ENCODE results near the gene DTD1. TPM values are rescaled to one million over a fixed set of nuclear protein-coding genes. Genes with fewer than 3 reads are reported as not detected.

DTD1 gene
- total and polyA plus RNA-seq, 11 donors: 8.0 to 30.3 (median 15.6) TPM

GRCh38 chr20:18747090-18747489, 159.2 kb downstream of the DTD1 start:
- H3K4me1 ChIP-seq: no peaks in the 10 kb centered on the region
- no peak overlapping the region for H3K27ac ChIP-seq
- TF ChIP-seq POLR2A (IDR thresholded peaks at IDR 0.05): no peak
- TF ChIP-seq CTCF (IDR thresholded peaks at IDR 0.05): no peak
- no peaks in the 10 kb centered on the region for H3K9me3 ChIP-seq
- ATAC-seq (no peak), DNase-seq (no peak)
- WGBS, 4 donors: 76 to 98% (median 87%) methylated on average over 5 of the region's 5 CpGs
- intact Hi-C loops (cut with DNase I): no loop called here
- H3K36me3 ChIP-seq: peaks cover 0 to 18% (median 11%) of the 10 kb centered on the region in 9 donors
- H3K27me3 ChIP-seq: no peaks in the 10 kb centered on the region
- no peak overlapping the region for H3K4me3 ChIP-seq

DNA sequence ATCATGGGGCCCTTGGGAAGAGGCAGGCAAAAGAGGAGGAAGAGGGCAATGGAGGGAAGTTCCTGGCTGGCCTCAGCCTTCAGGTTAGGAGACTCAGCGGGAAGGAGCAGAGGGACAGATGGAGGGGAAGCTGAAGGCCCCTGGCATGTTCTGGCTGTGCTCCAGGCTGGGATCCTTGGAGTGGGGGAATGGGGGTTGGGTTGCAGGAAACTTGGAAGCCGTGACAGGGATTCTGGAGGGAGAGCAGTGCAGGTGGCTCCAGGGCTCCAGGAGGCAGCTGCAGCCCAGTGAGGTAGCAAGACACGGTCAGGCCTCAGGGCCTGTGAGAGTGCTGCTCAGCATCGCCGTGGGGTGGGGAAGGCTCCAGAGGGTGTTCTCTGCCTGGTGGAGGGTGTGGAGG, 161.1 kb downstream of the DTD1 start:
- TF ChIP-seq POLR2A (IDR thresholded peaks at IDR 0.05) (no peak), CTCF (IDR thresholded peaks at IDR 0.05) (no peak)

DNA sequence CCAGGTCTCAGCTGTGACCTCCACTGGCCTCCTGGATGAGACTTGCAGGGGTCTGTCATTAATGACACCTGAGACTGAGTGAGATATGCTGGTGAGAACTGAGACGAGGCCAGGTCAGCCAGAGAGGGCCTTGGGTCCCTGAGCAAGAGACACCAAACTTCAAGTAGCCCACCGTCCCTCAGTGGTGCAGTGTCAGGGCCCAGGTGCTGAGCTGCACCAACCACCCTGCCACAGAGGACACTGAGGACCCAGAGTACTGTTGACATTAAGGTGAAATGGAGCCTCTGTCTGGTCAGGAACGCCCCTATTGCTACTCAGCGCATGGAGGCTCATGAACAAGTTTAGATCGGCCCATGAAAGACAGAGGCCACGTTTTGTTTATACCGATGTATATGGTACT, 161.7 kb downstream of the DTD1 start:
- intact Hi-C loops (cut with DNase I): no loop called here
- H3K9me3 ChIP-seq: no peaks in the 10 kb centered on the region
- no peaks in the 10 kb centered on the region for H3K4me1 ChIP-seq
- no peak overlapping the region for H3K27ac ChIP-seq
- no peak for TF ChIP-seq CTCF (IDR thresholded peaks at IDR 0.05)
- no peak for TF ChIP-seq POLR2A (IDR thresholded peaks at IDR 0.05)
- DNase-seq (no peak), ATAC-seq (no peak)
- no peaks in the 10 kb centered on the region for H3K27me3 ChIP-seq
- peaks cover 0 to 11% (median 6%) of the 10 kb centered on the region in 9 donors for H3K36me3 ChIP-seq
- no peak overlapping the region for H3K4me3 ChIP-seq
- whole genome bisulfite sequencing, 4 donors: 92 to 96% (median 95%) methylated on average over 7 of the region's 7 CpGs

More for the DNA sequence above, 161.1 kb downstream of the DTD1 start:
- Histone ChIP-seq H3K4me3 (no peak overlapping the region), H3K4me1 (no peaks in the 10 kb centered on the region), H3K27ac (no peak overlapping the region), H3K9me3 (no peaks in the 10 kb centered on the region), H3K27me3 (no peaks in the 10 kb centered on the region), H3K36me3 (peaks cover 0 to 16% (median 11%) of the 10 kb centered on the region in 9 donors)
- intact Hi-C loops (cut with DNase I): no loop called here
- DNase-seq (no peak), ATAC-seq (no peak)
- whole genome bisulfite sequencing, 4 donors: 77 to 84% (median 81%) methylated on average over 5 of the region's 5 CpGs

- H3K4me3 ChIP-seq: no peak overlapping the region
- no peak overlapping the region for H3K27ac ChIP-seq
- no peaks in the 10 kb centered on the region for H3K4me1 ChIP-seq
- ATAC-seq: no peak
- H3K36me3 ChIP-seq: no peaks in the 10 kb centered on the region
- WGBS, 4 donors: 29 to 59% (median 47%) methylated on average over 1 of the region's 1 CpG
- TF ChIP-seq POLR2A (IDR thresholded peaks at IDR 0.05) (no peak), CTCF (IDR thresholded peaks at IDR 0.05) (no peak)
- intact Hi-C loops (cut with DNase I): no loop called here
- H3K9me3 ChIP-seq: no peaks in the 10 kb centered on the region
- no peak for DNase-seq
- no peaks in the 10 kb centered on the region for H3K27me3 ChIP-seq
These were observed 162.9 kb downstream of the DTD1 start for GRCh38 chr20:18750735-18751134.

All from heart left ventricle (tissue), 16 donors.